ENCODE results near the gene SH3TC2. TPM values are rescaled to one million over a fixed set of nuclear protein-coding genes. Genes with fewer than 3 reads are reported as not detected.

SH3TC2 gene
- total RNA-seq, 1 experiment from 2014 or later: 7.2 TPM

DNA sequence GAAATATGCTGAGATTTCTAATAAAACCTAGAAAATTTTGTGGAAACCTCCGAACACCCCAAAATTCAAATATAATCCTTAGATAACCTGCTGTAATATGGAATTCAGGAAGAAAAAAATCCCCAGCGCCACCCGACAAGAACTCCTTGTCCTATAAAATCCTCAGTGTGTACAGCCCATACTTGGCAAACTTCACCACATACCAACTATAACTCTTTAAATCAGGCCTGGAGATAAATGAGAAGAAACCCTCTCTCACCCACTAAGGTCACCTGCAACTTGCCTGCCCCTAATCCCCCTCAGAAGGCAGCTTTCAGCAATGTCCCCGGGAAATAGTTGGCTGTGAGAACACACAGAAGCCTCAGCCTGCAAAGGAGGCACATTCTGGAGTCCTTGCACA is 90.5 kb downstream of the SH3TC2 start:
- no peak for DNase-seq (ENCODE audit: low read depth)

- no peak for DNase-seq (ENCODE audit: low read depth)
Measured at GRCh38 chr5:148970876-148971275, 92.0 kb downstream of the SH3TC2 start.

- DNase-seq (ENCODE audit: low read depth): peak; percentile 74
Measured at GRCh38 chr5:148970228-148970627, 92.6 kb downstream of the SH3TC2 start.

DNA sequence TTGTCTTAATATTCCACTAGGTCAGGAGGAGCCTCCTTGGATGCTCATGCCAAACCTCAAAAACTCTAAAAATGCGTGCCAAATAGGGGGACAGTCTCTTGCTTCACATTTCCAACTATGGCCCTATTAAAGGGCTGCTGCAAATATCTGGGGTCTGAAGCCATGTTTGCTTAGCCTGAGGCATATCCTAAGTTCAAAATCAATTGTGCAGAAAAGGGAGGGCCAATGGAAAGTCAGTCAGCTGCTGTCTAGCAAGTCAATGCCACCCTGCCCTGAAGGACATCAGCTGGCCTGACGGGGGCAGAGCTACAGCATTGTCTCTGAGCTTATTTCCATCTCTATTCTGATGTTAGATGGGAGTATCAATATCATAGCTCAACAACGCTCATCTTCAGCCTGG is 93.6 kb downstream of the SH3TC2 start:
- DNase-seq (ENCODE audit: low read depth): peak; percentile 81

- peak; percentile 74 for DNase-seq (ENCODE audit: low read depth)
Measured at GRCh38 chr5:148968311-148968710, 94.6 kb downstream of the SH3TC2 start.

DNA sequence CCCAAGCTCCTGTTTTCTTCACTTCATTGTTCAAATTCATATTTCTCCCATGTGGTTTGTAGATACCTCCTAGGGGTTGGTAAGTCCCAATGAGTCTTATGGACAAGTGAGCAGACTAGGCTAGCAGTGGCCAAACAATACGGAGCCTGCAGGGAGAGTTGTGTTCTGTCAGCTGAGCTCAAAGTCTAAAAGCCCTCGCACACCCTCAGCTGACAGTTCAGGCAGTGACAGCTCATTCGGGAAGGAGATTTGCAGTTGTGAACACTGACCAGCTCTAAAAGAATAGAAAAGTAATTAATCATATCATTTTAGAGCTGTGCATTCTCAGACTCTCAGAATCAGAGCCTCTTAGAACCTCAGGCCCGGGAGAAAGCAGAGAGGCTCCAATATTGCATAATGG is 95.1 kb downstream of the SH3TC2 start:
- peak; percentile 48 for DNase-seq (ENCODE audit: low read depth)

GRCh38 chr5:148966938-148967337 is 95.9 kb downstream of the SH3TC2 start:
- DNase-seq (ENCODE audit: low read depth): no peak

GRCh38 chr5:148966348-148966747 is 96.5 kb downstream of the SH3TC2 start:
- DNase-seq (ENCODE audit: low read depth): no peak

GRCh38 chr5:148965511-148966265 is 97.2 kb downstream of the SH3TC2 start:
- peak; percentile 100 for DNase-seq (ENCODE audit: low read depth)

DNA sequence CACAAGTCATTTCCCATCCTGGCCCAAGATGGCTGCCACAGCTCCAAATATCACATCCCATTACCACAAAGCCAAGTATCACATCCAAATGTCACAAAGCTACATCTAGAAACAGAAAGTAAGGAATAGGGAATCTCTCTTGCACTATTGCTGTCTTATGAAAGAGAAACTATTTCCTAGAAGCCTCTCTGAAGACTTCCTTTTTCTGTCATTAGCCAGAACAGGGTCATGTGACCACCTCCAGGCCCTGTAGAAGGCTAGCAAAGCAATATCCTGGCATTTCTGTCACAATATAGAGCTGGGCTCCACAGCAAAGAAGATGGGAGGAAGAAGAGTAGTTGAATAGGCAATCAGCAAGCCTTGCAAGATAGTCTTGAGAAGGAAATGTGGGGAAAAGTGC is 99.2 kb downstream of the SH3TC2 start:
- DNase-seq (ENCODE audit: low read depth): no peak

DNA sequence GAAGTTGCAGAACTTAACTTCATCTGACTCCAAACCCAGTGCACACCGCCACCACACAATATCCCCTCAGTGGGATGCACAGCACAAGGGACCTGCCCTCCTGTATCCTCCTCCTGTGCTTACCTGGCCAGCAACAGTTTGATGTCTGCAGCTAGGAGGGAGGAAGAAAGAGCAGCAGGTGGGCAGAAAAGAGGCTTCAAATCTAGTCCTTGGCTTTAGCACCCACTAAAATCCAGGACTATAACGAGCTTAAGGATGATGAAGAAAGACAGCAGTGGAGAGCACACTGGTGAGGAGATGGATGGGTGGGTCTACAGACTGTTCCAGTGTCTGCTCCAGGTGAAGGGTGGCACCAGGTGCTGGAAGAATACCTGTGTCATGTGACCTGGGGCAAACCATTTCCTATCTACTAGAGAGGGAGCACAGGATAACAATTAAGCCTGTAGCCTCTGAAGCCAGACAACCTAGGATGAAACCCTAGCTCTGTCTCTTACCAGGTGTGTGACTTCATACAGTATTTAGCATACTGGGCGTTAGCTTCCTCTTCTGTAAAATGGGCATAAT is 100.0 kb downstream of the SH3TC2 start:
- DNase-seq (ENCODE audit: low read depth): no peak

- DNase-seq (ENCODE audit: low read depth): no peak
Measured at GRCh38 chr5:148962200-148962550, 100.7 kb downstream of the SH3TC2 start.

- peak; percentile 91 for DNase-seq (ENCODE audit: low read depth)
Measured at GRCh38 chr5:148961261-148962199, 101.3 kb downstream of the SH3TC2 start.

DNA sequence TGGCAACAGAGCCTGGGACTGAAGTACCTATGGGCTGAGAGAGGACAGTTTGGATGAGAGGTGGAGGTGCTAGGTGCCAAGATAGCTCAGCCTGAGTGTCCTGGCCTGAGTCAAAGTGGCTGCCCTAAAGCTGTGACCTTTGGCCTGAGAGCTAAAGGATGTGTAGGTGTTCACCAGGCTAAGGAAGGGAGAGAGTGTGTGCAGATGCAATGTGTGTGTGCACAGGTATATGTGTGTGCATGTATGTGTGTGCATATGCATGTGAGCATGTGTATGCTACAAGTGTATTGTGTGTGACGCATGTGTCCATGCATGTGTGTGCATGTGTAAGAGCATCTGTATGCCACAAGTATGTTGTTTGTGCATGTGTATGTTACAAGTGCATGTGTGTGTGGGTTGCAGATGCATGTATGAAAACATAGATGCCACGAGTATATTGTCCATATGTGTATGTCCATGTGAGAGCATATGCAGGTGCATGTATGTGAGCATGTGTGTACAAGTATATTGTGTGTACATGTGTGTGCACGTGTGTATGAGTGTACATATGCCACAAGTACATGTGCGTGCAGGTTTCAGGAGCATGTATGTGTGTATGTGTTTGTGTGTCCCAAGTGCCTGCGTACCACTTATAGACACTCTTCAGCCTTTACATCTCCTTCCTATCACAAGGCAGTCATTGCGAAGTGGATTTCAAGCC is 102.6 kb downstream of the SH3TC2 start:
- no peak for DNase-seq (ENCODE audit: low read depth)

- peak; percentile 48 for DNase-seq (ENCODE audit: low read depth)
Measured at GRCh38 chr5:148957591-148958202, 105.2 kb downstream of the SH3TC2 start.

DNA sequence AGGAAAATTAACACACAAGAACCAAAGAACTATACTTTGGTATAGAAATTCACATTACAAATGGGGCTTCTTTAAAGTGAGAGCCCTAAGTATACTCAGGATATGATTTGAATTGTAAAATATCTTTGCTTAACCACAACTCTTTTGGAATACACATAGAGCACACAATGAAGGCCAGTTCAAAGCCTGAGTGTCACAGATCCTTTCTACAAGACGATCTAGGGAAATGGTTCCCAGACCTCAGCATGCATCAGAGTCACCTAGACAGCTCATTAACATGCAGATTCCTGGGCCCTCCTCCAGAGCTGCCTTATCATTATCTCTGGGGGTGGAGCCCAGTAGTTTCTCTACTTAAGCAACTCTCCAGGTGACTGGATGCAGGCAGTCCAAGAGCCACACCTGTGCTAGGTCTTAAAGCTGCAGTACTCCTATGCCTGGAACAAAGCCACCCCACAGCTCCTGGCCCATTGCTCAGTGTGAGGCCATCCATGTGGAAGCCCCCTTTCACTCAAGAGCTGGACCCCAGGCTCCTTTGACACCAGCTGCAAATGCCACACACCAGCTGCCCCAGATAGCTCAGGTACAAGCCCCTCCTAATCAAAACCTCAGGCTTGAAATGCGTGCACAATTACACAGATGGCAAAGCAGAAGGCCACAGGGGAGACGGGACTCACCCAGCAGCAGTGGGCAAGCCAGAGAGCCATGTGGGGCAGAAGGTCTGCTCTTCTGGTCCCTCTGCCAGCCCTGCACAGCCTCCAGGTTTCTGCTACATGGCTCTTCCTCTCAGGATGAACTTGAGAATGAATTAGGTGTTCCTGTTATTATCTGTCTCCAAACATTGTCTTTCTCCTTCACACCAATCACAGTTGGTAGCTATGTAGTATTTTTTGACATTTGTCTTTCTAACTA is 106.1 kb downstream of the SH3TC2 start:
- DNase-seq (ENCODE audit: low read depth): no peak
